Femur (tissue), 1 donor: ENCODE measurements around the gene SNORC.
"Not testable (repeated sequence)": the region's sequence is repeated elsewhere in the genome, so short reads cannot be mapped to it uniquely, and the experiment has no call there.

Source experiments
- DNase-seq: peaks from one replicate; pipeline ENCODE4 v3.0.0-alpha.2; 2017

Gene SNORC

DNA sequence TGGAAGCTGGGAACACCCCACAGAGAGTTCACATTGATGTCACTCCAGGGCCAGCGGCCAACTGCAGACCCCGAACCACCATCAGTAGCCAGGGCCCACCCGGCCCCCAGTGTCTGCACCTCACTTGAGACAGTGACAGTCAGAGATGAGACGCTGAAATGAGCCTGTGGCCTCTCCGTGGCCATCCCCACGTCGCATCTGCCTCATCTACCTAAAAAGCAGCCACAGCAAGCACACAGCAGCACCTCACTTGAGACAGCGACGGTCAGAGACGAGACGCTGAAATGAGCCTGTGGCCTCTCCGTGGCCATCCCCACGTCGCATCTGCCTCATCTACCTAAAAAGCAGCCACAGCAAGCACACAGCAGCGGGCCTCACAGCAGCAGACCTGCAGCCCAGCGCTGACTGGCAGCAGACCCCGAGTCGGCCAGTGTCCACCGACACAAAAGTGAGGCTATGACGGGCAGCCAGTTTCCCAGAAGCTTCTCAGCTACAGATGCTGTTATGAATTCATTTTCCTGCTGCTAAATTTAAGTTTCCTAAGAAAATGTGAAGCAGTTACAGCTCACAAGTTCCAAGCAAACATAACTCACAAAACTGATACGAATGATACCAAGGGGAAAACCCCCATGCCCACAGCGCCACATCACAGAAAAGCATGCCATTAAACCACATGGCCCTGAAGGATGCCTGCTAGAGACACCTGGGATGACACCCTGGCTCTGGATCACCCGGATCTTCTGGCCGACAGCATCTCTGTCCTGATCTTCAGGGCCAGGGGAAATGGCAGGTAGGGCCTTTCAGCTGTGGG, 27.7 kb downstream of the SNORC start:
- no peak for DNase-seq

DNA sequence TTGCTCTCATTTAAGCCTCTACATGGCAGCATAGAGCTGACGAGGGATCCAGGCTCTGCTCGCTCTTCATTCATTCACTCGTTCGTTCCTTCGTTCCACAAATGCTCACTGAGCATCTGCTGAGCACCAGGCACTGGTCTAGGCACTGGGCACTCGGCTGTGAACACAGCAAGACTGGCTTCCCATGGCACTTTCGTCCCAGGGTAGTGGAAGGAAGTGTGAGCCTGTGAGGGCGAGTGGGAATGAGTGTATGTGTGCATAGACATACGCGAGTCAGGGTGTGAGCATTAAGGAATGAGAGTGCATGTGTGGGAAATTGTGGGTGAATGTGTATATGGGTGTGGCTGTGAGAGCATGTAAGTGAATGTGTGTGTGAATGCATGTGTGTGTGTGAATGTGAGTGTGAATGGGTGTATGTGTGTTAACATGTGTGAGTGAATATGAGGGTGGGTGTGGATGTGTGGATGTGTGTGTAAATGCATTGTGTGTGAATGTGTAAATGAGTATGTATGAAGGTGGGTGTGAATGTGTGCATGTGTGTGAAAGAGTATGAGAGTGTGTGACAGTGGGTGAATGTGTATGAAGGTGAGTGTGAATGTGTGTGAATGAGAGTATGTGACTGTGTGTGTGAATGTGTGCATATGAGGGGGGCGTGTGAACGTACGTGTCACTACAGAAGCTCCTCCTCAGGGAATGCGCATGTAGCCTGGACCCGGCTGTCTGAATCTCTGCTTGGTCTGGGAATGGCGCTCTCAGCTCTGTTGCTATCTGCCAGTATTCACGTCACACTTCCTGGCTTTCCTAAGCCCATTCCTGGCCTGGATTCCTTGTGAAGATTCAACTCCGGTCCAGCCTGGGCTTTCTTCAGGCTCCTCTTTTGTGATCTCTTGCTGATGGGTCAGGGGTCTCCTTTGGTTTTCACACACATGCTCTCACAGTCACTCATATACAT, 28.8 kb downstream of the SNORC start:
- no peak for DNase-seq

DNA sequence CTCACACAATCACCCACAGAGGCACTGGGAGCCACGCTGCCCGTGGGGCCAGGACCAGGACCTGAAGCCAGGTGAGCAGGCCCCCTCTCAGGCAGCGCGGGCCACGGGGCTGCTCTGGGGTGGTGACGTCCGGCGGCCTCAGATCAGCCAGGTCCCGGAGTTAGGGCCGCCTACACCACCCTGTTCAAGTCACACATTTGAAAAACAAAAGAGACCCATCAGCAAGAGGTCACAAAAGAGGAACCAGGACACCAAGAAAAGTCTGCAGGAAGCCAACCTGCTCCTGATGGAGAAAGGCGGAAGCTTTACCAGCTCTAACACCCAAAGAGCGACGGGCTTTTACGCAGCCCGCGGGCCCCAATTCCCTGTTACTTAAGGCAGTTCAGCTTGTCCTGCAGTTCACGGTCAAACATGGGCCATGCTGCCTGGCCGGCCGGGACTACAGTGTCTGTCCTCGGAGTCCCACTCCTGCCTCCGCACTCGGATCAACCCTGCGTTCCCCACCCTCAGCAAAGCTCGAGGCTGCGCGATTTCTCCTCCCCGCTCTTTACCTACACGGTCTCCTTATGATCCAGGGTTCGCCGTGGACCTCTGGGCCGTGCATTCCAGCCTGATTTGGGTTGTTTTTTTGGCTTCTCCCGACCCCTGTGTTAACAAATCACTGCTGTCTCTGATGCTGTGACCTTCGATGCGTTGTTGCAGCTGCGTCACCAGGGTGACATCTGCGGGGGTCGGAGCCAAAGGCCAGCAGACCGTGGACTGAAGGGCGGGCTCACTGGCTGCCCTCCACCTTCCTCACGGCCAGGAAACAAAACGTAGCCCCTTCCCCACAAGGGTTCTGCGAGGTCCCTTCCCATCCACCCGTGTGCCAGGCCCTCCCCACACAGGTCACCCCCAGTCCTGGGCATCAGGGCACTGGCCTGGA, 31.0 kb downstream of the SNORC start:
- DNase-seq: no peak

DNA sequence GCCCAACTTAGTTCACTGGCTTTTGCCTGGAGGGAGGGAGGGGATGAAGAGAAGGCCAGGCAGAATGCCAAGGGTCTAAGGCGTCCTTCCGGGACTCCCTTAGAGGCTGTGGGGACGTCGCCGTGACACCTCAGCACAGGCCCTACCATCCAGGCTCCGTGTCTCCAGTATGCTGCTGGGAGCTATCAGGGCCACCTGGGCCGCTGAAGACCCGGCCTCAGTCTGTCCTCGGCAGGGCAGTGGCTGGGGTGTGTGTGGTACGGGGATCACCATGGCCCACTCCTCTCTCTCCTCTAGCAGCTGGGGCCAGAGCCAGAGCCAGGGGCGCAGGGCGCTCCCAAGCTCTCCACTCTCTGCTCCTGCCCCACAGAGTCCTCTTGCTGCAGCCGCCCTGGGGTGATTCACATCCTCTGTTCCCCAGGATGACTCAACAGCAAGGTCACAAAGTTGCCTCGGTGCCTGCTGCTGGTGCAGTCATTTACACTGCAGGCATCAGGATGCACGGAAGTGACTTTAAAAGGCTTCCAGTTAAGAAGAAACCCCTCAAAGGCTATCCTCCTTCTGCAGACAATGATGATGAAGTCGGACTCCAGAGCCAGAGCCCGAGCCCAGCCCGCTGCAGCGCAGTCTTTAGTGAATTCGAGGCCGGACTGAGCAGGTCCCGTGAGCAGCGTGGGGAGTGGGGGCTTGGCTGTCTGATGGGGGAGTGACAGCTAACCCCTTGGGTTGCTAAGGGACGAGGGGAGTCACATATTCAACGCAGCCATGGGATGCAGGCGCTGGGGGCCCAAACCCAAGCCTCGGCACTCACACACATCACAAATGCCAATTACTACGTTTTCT, 31.9 kb downstream of the SNORC start:
- DNase-seq: no peak

DNA sequence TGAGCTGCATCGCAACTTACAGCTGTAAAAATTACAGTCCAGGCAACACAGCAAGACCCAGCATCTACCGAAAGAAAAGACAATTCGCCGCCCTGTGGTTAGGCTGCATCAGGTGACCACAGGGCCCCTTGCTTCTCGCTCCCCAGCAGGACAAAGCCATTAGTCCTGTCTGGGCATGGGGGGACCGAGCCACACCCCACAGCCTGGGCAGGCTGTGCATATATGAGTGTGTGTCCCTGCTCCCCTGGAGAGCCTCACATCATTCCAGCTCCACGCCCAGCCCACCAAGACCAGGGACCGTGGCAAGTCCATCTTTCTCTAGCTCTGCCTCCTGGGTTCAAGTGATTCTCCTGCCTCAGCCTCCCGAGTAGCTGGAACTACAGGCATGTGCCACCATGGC, 33.9 kb downstream of the SNORC start:
- no peak for DNase-seq

DNA sequence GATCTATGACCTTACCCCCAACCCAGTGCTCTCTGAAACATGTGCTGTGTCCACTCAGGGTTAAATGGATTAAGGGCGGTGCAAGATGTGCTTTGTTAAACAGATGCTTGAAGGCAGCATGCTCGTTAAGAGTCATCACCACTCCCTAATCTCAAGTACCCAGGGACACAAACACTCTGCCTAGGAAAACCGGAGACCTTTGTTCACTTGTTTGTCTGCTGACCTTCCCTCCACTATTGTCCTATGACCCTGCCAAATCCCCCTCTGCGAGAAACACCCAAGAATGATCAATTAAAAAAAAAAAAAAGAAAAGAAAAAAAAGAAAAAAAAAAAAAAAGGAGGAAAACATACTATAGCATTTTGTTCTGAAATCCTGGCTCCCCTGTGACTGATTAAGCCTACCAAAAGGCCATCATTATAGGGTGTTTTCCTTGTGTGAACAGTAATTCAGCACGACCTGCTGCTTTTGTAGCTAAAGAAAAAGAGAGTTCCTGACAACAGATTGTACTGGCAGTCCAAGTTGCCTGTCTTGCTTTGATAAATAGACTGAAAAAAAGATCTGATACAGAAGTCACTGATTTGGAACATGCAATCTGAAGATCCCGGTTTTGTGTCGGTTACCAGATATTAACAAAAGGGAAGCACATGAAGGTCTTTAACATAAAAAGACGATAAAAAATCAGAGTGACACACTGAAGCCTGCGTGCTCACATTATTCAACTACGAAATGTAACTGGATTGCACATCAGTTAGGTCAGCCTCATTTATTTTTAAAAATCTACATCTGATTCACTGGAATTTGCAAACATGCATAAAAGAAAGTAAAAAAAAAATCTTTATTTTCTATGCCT, 37.0 kb downstream of the SNORC start:
- DNase-seq: not testable (repeated sequence)

DNA sequence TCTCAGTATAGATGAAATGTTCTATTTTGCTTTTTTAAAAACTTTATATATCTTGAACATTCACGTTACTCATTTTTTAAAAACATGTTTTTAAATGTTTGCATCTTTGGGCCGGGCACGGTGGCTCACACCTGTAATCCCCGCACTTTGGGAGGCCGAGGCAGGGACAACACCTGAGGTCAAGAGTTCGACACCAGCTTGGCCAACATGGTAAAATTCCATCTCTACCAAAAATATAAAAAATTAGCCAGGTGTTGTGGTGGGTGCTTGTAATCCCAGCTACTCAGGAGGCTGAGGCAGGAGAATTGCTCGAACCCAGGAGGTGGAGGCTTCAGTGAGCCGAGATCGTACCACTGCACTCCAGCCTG, 37.6 kb downstream of the SNORC start:
- not testable (repeated sequence) for DNase-seq

DNA sequence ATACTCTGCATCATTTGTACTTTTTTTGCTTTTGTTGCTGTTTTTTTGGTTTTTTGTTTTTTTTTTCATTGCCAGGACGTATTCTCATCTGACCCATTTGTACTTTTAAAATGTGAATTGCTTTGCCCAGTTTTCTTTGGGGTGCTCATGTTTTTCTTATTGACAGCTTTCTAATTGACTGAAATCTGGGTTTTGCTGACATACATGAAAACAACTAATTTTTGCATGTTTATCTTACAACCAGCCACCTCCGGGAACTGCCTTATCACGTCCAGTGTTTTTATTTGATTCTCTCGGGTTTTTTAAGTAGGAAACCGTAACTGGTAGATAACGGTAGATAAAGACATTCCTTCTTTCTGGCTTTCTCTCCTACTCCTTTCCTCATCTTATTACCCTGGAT, 38.6 kb downstream of the SNORC start:
- no peak for DNase-seq

DNA sequence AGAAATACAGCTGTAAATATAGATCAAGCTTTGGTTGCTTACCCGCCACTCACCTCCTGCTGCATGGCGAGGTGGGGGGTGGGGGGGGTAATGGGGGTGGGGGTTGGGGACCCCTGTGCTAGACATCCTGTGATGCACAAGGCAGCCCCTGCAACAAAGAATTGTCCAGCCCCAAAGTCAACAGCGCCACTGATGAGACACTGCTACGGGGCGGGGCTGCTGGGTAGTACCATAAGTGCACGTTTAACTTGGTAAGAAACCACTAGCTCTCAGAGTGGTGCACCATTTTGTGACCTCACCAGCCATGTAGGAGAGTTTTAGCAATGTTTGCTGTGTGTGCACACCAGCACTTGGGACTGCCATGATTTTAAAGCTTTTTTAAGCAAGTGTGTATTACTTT, 40.3 kb downstream of the SNORC start:
- DNase-seq: no peak

DNA sequence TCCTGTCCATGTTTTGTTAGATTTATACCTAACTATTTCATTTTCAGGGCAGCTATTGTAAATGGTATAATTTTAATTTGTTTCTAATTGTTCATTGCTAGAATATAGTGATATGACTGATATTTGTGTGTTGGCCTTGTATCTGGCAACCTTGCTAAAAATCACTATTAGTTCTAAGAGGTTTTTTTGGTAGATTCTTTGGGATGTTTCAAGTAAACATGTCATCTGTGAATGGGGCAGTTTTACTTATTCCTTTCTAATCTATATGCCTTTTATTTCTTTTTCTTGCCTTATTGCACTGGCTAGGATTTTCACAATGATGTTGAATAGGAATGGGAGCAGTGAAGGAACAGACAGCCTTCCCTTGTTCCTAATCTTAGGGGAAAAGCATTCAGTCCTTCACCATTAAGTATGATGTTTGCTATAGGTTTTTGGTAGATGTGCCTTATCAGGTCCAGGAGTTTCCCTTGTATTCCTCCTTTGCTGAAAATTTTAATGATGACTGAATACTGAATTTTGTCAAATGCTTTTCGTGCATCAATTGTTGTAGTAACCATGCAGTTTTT, 41.7 kb downstream of the SNORC start:
- no peak for DNase-seq

DNA sequence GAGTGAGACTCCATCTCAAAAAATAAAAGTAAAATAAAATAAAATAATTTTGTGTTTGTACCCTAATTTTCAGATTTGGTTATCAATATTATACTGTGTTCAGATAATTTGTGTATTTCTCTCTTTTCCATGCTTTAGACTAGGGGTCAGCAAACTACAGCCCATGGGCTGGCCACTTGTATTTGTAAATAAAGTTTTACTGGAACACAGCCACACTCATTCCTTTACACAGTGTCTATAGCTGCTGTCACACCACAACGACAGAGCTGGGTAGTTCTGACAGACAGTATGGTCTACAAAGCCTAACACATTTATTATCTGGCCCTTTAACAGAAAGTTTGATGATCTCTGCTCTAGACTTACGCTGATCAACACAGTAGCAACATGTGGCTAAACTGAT, 43.8 kb downstream of the SNORC start:
- no peak for DNase-seq

DNA sequence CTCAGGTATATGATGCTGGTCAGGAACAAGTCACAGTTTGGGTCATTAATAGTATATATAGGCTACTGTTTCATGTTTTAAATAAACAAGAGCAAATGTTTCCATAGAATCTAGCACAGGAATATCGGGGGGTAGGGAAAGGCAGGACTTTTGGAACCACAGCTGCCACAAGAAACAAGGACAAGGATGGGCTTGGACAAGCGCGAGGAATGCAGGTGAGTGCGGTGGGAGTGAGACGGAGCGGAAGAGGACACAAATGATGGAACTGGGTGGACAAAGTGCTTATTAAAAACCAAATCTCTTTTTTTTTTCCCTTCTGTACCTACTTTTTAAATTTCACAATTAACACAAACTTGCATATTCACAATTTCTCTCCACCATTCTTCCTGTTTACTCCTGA, 49.1 kb downstream of the SNORC start:
- no peak for DNase-seq

DNA sequence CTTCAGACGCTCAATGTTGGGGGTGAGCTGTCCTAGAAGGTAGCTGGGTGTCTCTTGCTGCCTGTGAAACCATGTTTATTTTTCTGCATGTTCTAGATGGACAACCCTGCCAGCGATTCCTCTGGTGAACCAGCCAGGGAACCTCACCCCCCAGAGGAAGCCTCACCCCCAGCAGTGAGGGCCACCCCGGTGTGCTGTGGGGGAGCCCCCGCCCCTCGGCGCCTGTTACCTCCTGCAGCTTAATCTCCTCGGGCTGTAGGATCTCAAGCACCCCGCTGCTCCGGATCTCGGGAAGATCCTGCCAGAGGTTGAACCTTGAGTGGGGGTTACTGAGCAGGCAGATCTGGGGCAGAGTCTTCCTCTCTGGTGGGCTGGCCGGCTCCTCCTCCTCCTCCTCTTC, 50.0 kb downstream of the SNORC start:
- no peak for DNase-seq

DNA sequence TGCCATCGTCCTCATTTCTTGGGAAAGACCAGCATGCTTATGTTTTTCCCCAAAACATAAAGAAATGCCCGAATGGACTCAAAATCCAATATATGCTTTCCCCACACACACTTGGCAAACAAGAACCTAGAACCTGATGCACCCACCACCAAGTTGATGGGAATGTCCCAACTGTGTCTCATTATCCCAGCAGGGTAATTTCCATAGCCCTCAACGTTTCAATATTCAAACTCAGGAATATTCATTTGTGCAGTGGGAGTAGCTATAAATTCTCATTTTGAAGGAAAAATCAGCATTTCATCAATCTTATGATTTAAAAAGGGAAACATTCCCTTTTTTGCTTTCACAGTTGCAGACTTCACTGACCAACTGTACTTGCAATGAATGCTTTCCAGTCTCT, 50.7 kb downstream of the SNORC start:
- DNase-seq: no peak

DNA sequence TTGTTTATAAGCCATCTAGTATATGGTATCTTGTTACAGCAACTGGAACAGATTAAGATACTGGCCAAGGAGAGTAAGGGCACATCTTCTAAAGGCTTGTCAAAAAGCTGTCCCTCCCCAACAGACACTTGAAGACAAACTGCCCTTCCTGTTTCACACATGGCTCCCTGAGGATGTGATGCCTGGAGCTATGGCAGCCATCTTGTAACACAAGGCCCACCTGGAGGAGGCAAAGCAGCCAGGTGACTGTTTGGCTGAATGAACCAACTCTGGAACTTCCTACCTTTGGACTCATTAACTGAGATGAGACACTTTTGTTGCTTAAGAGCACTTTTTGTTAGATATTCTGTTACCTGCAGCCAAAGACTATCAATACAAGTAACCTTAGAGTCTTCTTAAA, 54.4 kb downstream of the SNORC start:
- no peak for DNase-seq

DNA sequence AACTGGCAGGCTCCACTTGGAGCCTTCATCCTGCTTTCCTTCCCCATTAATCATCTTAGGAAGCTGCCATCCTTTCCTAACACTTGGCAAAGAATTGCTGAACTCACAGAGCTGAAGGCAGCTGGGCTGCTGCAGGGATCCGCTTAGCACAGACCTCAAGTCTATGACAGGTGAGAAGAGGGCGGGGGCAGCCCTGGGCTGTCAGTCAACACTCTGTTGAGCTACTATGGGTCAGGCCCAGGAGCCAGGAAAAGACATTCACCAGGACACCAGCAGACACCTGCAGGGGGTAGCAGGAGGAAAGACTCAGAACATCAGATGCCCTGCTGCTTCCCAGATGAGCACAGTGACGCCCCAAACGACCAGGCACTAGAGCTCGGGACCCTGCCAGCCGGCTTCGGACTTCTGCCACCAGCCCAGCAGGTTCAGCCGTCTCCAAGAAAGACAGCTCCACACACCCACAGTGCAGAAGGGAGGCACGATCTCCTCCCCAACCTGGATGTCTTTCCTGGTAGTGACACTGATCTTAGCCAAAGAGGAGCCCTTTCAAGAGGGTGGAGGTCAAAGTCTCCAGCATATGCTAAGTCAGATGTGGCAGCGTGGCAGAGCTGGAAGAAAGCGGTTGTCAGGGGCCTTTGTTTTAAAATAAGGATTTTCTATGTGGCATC, 55.2 kb downstream of the SNORC start:
- DNase-seq: no peak

DNA sequence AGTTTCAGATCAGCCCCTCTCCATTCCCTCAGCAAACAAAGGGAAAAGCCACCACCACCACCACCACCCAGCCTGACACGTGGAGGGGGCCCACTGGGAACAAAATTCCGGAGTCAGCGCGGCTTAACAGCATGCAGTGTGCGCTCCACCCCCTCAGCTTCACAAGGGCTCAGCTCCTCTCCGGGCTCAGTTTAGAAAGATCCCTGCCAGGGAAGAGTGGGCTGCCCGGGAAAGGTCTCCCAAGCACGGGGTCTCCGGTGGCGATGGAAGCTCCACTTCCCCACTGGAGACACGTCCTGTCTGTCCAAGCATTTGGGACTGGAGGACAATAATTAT, 55.7 kb downstream of the SNORC start:
- DNase-seq: peak; percentile 24

DNA sequence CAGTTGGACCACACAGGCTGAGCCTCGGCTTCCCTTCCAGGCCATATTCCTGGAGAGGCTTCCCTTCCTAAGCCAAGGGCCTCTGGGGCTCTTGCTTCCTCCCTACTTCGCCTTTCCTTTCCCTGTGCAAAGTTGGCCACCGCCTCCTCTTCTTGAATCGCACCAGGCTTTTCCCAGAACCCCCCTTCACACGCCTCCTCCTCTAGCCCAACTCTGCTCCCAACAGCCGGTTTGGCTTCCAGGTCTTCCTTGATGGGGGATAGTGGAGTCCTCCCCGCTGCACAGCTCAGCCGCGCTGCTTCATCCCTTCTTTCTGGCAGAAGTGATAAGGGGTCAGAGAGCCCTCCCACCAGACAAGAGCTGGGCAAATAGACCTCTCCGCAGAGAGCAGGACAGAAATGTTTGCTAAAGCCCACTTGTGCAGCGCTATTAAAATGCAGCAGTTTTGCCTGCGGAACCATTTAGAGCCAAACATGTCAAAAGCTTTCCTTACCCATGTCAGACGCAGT, 56.4 kb downstream of the SNORC start:
- peak; percentile 53 for DNase-seq

DNA sequence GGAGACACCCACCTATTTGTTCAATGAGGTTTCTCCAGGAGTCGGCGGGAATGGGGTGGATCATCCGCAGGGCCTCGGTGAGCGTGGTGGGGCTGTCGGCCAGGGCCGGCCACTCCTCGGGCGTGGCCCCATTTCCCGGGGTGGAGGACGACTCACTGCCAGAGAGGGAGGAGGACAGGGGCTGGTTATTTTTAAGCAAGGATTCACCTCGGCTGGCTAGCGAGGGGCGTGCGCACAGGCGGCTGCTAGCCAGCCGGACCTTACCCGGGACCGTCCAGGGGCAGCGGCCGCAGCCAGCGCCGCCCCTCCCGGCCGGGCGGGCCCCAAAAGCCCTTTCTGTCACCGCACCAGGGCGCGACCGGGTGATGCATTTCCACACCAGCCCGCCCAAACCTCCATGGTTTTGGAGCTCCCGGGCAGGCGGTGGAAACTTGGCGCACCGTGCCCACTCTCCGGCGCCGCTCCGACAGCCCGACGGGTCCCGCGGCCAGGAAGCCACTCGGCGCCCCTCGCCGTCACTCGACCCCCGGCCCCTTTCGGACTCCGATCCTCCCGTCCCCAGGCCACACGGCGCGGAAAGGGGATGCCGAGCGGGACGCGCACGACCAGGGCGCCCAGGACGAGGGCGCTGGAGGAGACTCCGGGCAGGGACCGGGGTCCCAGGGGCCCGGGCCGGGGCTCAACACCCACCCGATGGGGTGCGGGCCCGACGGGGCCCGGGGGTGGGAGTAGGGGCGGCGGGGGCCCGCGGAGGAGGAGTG, 57.1 kb downstream of the SNORC start:
- peak; percentile 57 for DNase-seq
